DMS53 (cell line): ENCODE results near the gene ZBTB48.
"Not testable (repeated sequence)": the region's sequence is repeated elsewhere in the genome, so short reads cannot be mapped to it uniquely, and the experiment has no call there.

Experiments used
- DNase-seq: peaks from one replicate; lab custom pipeline; 2025; lab: John Stamatoyannopoulos, UW

ZBTB48 gene

GRCh38 chr1:6591222-6591621 lies 11.4 kb downstream of the ZBTB48 start:
- DNase-seq: no peak

- no peak for DNase-seq
These were observed 11.8 kb downstream of the ZBTB48 start for GRCh38 chr1:6591644-6592043.

GRCh38 chr1:6592441-6592840 lies 12.6 kb downstream of the ZBTB48 start:
- DNase-seq: no peak

GRCh38 chr1:6592865-6593593 lies 13.2 kb downstream of the ZBTB48 start:
- no peak for DNase-seq

- DNase-seq: no peak
These were observed 14.0 kb downstream of the ZBTB48 start for GRCh38 chr1:6593810-6594209.

- DNase-seq: peak; percentile 62
These were observed 15.4 kb downstream of the ZBTB48 start for GRCh38 chr1:6594977-6595740.

GRCh38 chr1:6596351-6596750 lies 16.6 kb downstream of the ZBTB48 start:
- DNase-seq: no peak

GRCh38 chr1:6596886-6597776 lies 17.3 kb downstream of the ZBTB48 start:
- DNase-seq: no peak

GRCh38 chr1:6597777-6598131 lies 18.0 kb downstream of the ZBTB48 start:
- no peak for DNase-seq

- no peak for DNase-seq
These were observed 19.6 kb downstream of the ZBTB48 start for GRCh38 chr1:6599141-6599975.

GRCh38 chr1:6599991-6600390 lies 20.2 kb downstream of the ZBTB48 start:
- not testable (repeated sequence) for DNase-seq

GRCh38 chr1:6600410-6601048 lies 20.7 kb downstream of the ZBTB48 start:
- no peak for DNase-seq

GRCh38 chr1:6601049-6601922 lies 21.5 kb downstream of the ZBTB48 start:
- DNase-seq: peak; percentile 78

- DNase-seq: peak; percentile 92
These were observed 22.3 kb downstream of the ZBTB48 start for GRCh38 chr1:6601923-6602668.

GRCh38 chr1:6602669-6603237 lies 23.0 kb downstream of the ZBTB48 start, which contains the start of gene KLHL21:
Gene KLHL21, minus strand, starts transcription at chr1:6602869. Its CDS starts 52 bp downstream, at chr1:6602817.
- peak; percentile 95 for DNase-seq

- DNase-seq: peak; percentile 77
These were observed 23.6 kb downstream of the ZBTB48 start for GRCh38 chr1:6603238-6603914.

GRCh38 chr1:6603915-6604558 lies 24.2 kb downstream of the ZBTB48 start:
- no peak for DNase-seq
